GM21515 (cell line): ENCODE measurements around the gene ACOT7.
"Not testable (repeated sequence)": the region's sequence is repeated elsewhere in the genome, so short reads cannot be mapped to it uniquely, and the experiment has no call there.

Experiments used
- ATAC-seq: cut with Tn5 transposase; IDR thresholded peaks from one replicate; pipeline ENCODE4 v1.9.1; 2021; ENCODE audit not compliant: unreplicated experiment

ACOT7 gene

GRCh38 chr1:6393400-6394187, at the start of gene ACOT7:
TSS of gene ACOT7 (minus strand) at chr1:6393767. CDS start at chr1:6393399, 368 bp downstream.
- ATAC-seq = peak; percentile 83

GRCh38 chr1:6441586-6441985, 48.0 kb upstream of the ACOT7 start:
- ATAC-seq = no peak

- ATAC-seq = no peak
Observed at GRCh38 chr1:6440198-6441126, 46.9 kb upstream of the ACOT7 start.

GRCh38 chr1:6438047-6438525, 44.5 kb upstream of the ACOT7 start:
- no peak for ATAC-seq

- ATAC-seq = not testable (repeated sequence)
Observed at GRCh38 chr1:6437012-6437700, 43.6 kb upstream of the ACOT7 start.

- not testable (repeated sequence) for ATAC-seq
Observed at GRCh38 chr1:6436277-6436676, 42.7 kb upstream of the ACOT7 start.

- ATAC-seq = no peak
Observed at GRCh38 chr1:6435547-6435946, 42.0 kb upstream of the ACOT7 start.

GRCh38 chr1:6435129-6435528, 41.6 kb upstream of the ACOT7 start:
- ATAC-seq = no peak

- ATAC-seq = no peak
Observed at GRCh38 chr1:6434186-6434585, 40.6 kb upstream of the ACOT7 start.

GRCh38 chr1:6431645-6432579, 38.3 kb upstream of the ACOT7 start:
- ATAC-seq = not testable (repeated sequence)

- ATAC-seq = not testable (repeated sequence)
Observed at GRCh38 chr1:6429660-6430411, 36.3 kb upstream of the ACOT7 start.

GRCh38 chr1:6428453-6428852, 34.9 kb upstream of the ACOT7 start:
- not testable (repeated sequence) for ATAC-seq

- ATAC-seq = no peak
Observed at GRCh38 chr1:6427441-6428390, 34.1 kb upstream of the ACOT7 start.

GRCh38 chr1:6426972-6427350, 33.4 kb upstream of the ACOT7 start:
- ATAC-seq = no peak

- ATAC-seq = no peak
Observed at GRCh38 chr1:6426277-6426971, 32.9 kb upstream of the ACOT7 start.

- no peak for ATAC-seq
Observed at GRCh38 chr1:6425658-6426057, 32.1 kb upstream of the ACOT7 start.
